ENCODE measurements around the gene LRMDA.
"Not testable (repeated sequence)": the region's sequence is repeated elsewhere in the genome, so short reads cannot be mapped to it uniquely, and the experiment has no call there.

Gene LRMDA

GRCh38 chr10:76037531-76038155 is 606.2 kb downstream of the LRMDA start:
- DNase-seq, result no peak

DNA sequence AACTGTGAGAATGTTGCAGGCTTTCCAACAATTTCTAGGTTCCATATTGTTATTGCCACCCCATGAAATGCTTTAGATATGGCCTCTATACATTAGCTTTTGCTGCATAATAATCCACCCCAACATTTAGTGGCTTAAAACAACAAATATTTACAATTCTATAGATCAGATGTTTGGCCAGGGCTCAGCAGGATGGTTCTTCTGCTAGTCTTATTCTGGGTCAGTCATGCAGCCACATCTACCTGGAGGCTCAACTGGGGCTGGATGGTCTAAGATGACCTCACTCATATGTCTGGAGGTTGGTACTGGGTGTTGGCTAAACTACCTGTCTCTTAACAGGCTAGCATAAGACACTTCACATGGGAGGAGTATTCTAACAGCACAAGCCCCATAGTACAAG is 607.3 kb downstream of the LRMDA start:
- DNase-seq, result no peak

DNA sequence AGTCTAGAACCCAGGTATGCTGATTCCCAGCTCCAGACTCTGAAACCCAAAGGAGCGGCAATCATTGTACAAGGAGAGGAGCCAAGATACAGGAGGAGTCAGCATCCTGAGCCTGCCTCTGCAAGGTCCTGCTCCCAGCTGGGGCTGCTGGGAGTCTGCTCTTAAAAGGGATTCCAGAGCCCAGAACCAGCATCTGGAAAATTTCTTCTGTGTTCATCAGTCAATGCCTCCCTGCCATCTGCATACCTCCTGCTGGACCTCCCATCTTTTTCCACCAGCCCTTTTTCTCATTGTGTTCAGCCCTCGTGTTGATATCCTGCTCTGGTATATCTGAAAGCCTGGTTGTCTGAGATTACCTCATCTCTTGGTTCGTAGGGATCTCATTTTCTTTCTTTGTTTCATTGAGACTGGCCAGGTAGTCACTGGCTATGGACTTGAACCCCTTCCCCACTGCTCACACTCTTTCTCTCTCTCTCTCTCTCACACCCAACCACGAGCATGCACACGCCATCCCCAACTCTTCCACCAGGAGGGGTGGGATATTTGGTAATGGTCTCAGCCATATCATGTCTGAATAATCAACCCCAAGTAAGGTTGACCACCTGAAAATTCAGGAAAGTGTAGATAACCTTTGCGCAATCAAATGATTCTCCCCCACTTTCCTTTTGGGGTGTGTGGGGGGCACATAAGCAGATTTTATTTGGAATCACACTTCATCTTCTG is 608.8 kb downstream of the LRMDA start:
- DNase-seq, result no peak

GRCh38 chr10:76040830-76041220 is 609.4 kb downstream of the LRMDA start:
- no peak for DNase-seq

- no peak for DNase-seq
Observed at GRCh38 chr10:76041551-76041950, 610.1 kb downstream of the LRMDA start.

DNA sequence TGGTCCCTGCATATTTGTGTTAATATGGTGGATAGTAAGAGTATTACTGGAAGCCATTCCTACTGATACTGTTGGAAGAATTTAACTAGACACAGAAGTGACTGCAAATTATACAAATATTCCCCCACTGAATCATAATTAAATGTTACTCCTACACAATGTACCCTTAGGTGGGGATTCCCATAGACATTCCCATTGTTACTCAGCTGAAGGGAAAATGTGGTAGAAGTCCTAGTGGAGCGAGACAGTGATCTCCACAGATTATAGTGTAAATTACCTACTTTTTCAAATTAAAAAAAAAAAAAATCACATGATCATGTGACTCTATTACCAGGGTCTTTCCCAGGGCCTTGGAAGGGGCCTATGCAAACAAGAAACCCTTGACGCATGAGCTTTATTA is 611.8 kb downstream of the LRMDA start:
- no peak for DNase-seq

GRCh38 chr10:76044751-76045150 is 613.3 kb downstream of the LRMDA start:
- no peak for DNase-seq

- no peak for DNase-seq
Observed at GRCh38 chr10:76045174-76045573, 613.8 kb downstream of the LRMDA start.

GRCh38 chr10:76047521-76047920 is 616.1 kb downstream of the LRMDA start:
- no peak for DNase-seq

GRCh38 chr10:76049581-76050290 is 618.3 kb downstream of the LRMDA start:
- no peak for DNase-seq

GRCh38 chr10:76050291-76050625 is 618.8 kb downstream of the LRMDA start:
- DNase-seq, result no peak

DNA sequence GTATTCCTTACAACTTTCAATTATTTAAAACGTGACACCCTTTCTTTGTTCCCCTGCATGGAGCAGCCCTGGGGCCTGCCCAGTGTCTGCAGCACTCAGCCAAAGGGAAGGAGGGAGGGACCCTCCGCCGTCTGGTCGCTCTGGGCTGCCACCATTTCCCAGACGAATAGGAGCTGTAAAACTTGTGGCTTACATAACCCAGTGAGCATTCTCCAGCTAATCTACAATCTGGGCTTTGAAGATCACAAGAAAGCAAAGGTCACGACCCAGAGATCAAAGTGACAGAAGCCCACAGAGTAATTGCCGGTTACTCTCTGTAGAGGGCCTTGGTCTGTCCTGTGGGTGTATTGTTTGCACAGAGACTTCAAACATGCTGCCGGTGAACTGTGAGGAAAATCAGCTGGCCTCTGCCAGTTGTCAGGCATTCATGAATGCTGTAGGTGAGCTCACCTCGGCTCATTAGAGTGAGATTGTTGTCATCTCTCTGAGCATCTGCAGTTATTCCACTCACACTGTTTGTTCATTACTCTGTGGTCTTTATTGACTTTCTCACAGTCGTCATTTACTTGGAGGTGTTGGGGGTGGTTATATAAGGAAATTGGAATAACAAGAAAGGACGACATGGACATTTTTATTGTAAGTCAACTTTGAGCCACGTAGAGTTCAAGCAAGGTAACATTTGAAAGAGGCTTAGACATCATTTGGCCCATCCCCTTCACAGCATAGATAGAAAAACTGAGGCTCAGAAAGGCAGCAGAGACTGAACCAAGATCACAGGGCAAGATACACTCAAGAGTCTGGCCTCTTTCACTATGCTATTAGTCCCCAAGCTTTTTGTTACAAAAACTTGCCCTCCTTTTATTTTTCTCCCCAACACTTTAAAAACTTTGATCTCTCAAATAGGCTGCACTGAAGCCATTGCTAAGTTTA is 619.8 kb downstream of the LRMDA start:
- DNase-seq, result no peak

DNA sequence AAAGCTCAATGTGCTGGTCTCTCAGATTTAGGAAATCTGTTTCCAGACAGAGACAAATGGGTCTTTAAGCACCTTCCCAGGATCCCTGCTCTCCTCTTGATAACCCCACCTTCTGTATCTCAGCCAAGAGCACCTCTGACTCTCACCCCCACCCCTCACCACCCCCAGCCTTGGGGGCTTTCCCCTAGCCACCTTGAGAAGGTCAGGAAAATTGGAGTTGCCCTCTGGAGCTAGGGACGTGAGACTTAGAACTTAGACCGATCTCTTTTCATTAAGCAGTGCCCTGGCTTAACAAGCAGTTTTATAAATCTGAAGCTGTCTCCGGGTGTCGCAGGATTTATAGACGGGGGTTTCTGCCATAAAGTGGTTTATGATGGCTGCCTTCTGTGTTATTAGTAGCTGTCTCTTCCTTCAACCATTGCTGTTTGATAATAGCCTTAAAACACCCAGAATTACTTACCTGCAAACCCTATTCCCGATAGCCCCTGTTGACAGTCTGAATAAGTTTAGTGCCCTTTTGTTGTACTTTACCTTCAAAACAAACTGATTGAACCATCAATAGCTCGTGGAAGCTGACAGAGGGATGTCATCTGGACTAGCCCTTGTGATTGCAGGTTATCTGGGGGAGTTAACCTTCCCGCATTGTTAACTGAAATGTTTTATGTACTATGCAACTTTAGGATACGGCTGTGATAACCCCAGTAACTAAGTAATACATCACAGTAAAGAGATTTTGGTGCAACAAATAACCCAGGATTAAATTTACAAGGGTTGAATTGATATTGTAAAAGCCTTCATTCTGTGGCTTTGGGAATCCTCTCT is 621.5 kb downstream of the LRMDA start:
- DNase-seq, result no peak

DNA sequence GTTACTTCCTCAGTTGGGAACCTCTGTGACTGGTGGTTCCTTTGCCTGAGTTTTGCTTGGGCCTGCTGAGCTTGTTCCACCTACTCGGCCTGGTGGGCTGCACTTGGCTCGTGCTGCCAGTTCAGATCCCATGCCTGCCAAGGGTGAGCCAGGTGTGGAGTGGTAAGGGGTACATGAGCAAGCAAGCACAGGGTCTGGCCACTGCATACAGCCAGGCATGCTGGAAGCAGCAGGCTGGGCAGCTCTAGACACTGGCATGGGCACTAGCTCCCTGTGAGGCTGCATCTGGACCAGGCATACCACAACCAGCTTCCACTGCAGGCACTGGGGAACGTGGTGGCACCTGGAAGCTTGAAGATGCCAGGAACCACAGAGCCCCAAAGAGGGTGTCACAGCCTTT is 624.0 kb downstream of the LRMDA start:
- DNase-seq, result no peak

- no peak for DNase-seq
Observed at GRCh38 chr10:76055963-76056362, 624.5 kb downstream of the LRMDA start.

- DNase-seq, result not testable (repeated sequence)
Observed at GRCh38 chr10:76060993-76061392, 629.6 kb downstream of the LRMDA start.

- DNase-seq, result no peak
Observed at GRCh38 chr10:76066457-76066856, 635.0 kb downstream of the LRMDA start.

- no peak for DNase-seq
Observed at GRCh38 chr10:76067447-76067846, 636.0 kb downstream of the LRMDA start.

DNA sequence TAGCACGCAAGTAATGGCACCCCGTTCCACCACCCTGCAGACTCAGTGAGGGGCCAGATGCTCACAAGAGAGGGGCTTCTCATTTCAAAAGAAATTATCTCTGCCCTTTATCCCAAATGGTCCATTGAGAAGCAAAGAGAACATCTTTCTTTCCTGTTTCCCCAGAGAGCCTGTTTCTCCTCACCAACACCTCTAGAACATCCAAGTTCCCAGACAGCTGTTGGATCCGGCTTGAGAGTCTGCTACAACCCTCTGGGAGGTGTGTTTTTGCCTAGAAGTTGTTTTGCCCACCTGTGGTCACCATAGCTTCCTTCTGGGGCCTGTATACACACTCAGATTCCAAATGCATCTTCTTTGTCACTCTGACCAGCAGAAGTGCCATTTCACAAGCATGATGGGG is 637.4 kb downstream of the LRMDA start:
- DNase-seq, result no peak

GRCh38 chr10:76070916-76071315 is 639.5 kb downstream of the LRMDA start:
- no peak for DNase-seq

DNA sequence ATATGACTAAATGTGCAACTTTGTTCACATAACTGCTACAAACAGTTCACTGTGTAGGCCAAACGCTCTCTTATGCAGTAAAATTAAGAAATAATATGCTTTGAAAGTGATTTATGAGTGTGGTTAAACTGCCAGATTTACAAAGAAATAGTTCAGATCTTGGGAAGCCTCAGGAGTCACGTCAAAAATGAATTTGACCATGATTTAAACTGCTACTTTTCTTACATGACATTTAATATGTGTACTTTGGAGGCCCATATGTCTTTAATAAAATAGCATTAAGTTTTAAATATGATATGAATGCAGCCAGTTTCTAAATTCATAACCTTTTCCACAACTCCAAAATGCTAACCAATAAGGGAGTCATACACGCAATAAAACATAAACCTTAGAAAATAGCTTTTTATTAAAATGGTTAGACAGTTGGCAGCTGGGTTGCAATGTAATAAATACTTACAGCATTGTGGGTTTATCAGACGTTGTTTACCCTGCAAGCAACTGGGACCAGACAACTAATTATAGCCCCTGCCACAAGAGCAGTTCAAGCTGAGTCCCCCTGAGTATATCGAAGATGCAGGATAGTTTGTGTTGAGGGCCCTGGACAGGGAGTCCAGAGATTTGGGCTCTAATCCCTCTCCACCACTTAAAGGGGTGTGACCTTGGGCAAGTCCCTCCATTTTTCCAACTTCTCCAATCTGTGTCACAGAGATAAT is 640.4 kb downstream of the LRMDA start:
- no peak for DNase-seq

GRCh38 chr10:76072384-76072783 is 641.0 kb downstream of the LRMDA start:
- DNase-seq, result no peak
